GM19467 (cell line): ENCODE data around the gene CSF1R.

ENCODE experiments used
- ATAC-seq: cut with Tn5 transposase; IDR thresholded peaks from one replicate; pipeline ENCODE4 v1.9.1; 2021; ENCODE audit warnings: mild to moderate bottlenecking, moderate library complexity; ENCODE audit not compliant: unreplicated experiment

Gene CSF1R

GRCh38 chr5:150073677-150074076 lies 12.7 kb downstream of the CSF1R start:
- ATAC-seq = no peak

- no peak for ATAC-seq
Measured at GRCh38 chr5:150073086-150073625, 13.2 kb downstream of the CSF1R start.

GRCh38 chr5:150070821-150071220 lies 15.5 kb downstream of the CSF1R start:
- no peak for ATAC-seq

- ATAC-seq = no peak
Measured at GRCh38 chr5:150069672-150070627, 16.4 kb downstream of the CSF1R start.

GRCh38 chr5:150068961-150069645 lies 17.3 kb downstream of the CSF1R start:
- ATAC-seq = no peak

- ATAC-seq = no peak
Measured at GRCh38 chr5:150068472-150068871, 17.9 kb downstream of the CSF1R start.

GRCh38 chr5:150068071-150068470 lies 18.3 kb downstream of the CSF1R start:
- ATAC-seq = no peak

- no peak for ATAC-seq
Measured at GRCh38 chr5:150067405-150067960, 18.9 kb downstream of the CSF1R start.

- ATAC-seq = no peak
Measured at GRCh38 chr5:150066901-150067396, 19.4 kb downstream of the CSF1R start.

- no peak for ATAC-seq
Measured at GRCh38 chr5:150066436-150066835, 19.9 kb downstream of the CSF1R start.

- no peak for ATAC-seq
Measured at GRCh38 chr5:150065886-150066285, 20.5 kb downstream of the CSF1R start.

- no peak for ATAC-seq
Measured at GRCh38 chr5:150065346-150065745, 21.0 kb downstream of the CSF1R start.

- no peak for ATAC-seq
Measured at GRCh38 chr5:150064681-150065220, 21.6 kb downstream of the CSF1R start.

- ATAC-seq = no peak
Measured at GRCh38 chr5:150063638-150064037, 22.7 kb downstream of the CSF1R start.

- no peak for ATAC-seq
Measured at GRCh38 chr5:150062216-150062922, 24.0 kb downstream of the CSF1R start.

- ATAC-seq = no peak
Measured at GRCh38 chr5:150061538-150061995, 24.8 kb downstream of the CSF1R start.

GRCh38 chr5:150060471-150060870 lies 25.9 kb downstream of the CSF1R start:
- ATAC-seq = no peak

GRCh38 chr5:150059623-150060022 lies 26.7 kb downstream of the CSF1R start:
- ATAC-seq = no peak

- ATAC-seq = no peak
Measured at GRCh38 chr5:150058480-150059126, 27.8 kb downstream of the CSF1R start.

- ATAC-seq = no peak
Measured at GRCh38 chr5:150057996-150058395, 28.4 kb downstream of the CSF1R start.
